Putamen (tissue), 1 donor: ENCODE data around the gene ACTG1.

Experiments used
- DNase-seq: peaks from one replicate; pipeline ENCODE4 v3.0.0-alpha.2; 2016; ENCODE audit warnings: low spot score

ACTG1 gene

GRCh38 chr17:81518113-81518784 is 5.7 kb upstream of the ACTG1 start:
- DNase-seq, result no peak

GRCh38 chr17:81517339-81518112 is 4.9 kb upstream of the ACTG1 start:
- no peak for DNase-seq

- no peak for DNase-seq
Measured at GRCh38 chr17:81517009-81517338, 4.4 kb upstream of the ACTG1 start.

DNA sequence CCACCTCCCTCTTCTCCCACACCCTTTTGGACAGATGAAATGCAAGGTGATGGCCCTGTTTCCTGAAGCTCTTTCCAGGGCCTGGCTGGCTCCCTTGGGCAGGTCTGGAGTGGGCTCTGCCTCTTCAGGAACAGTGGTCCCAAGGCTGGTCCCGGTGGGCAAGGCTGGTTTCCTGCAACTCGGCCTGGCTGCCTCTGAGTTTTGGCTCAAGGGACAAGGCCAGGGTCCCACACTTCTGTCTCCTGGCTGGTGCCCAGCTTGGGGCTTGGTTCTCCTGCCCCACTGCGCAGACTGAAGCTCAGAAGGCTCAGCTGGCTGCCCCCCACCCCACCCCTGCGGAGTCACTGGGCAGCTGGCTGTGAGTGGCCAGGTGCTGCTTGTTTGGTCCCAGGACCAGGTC is 3.8 kb upstream of the ACTG1 start:
- no peak for DNase-seq

DNA sequence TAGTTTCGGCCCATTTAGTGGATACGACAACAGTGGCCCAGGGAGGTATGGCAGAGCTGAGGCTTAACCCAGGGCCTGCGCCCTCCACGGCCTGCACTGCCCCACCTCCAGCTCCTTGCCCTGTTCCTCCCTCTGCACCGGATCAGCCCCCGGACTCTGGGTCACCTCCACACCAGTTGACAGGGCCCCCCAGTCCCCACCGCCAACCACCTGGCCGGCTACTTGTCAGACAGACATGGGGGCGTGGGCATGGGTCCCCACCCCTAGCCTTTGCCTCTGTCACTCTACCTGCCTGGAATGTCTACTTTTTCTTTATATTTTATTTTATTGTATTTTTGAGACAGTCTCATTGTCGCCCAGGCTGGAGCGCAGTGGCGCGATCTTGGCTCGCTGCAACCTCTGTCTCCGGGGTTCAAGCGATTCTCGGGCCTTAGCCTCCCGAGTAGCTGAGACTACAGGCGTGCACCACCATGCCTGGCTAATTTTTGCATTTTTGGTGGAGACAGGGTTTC is 3.0 kb upstream of the ACTG1 start:
- DNase-seq, result no peak

DNA sequence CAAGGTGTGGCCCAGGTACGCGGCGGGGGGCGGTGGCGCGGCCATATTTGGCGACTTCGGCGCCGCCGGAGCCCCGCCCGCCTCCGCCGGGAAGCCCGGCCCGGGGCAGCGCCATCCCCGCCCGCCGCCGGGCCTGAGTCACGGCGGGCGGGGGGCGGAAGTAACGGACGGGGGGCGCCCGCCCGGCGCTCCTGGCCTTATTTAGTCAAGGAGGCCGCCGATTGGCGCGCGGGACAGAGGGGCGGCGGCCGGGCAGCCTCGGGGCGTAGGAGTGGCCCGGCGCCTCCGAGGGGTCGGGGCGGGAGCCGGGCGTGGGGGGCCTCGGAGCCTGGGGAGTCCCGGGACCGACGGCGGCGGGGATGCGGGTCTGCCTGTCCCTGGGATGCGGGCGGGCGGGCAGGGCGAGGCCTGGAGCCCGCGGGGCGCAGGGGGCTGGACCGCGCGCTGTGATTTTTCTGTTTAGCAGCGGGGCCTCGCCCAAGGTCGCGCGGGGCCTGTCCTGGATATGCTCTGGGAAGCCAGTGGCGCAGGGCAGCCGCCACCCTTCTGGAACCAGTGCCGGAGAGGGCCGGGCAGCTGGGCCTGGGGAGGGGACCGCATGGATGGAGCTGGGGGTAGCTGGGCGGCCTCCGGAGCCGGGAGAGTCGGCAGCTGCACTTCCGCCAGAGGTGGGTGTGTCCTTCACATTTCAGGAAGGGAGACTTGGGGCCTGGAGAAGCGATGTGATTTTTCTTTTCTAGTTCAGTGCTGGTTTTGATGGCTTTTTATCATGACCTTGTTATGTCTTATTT is 2.3 kb upstream of the ACTG1 start:
- no peak for DNase-seq

DNA sequence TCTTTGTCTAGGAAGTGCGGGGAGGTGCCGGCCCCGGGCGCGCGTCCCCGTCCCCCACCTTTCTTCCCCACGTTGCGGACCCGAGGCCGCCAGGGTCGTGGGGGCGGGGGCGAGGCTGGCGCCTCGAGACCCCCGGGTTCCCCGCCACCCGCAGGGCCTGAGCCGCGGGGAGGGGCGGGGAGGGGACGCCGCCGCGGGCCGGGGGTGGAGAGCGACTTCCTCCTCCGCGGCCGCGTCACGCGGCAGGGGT is 1.8 kb upstream of the ACTG1 start:
- DNase-seq, result no peak

- no peak for DNase-seq
Measured at GRCh38 chr17:81513753-81514488, 1.3 kb upstream of the ACTG1 start.

DNA sequence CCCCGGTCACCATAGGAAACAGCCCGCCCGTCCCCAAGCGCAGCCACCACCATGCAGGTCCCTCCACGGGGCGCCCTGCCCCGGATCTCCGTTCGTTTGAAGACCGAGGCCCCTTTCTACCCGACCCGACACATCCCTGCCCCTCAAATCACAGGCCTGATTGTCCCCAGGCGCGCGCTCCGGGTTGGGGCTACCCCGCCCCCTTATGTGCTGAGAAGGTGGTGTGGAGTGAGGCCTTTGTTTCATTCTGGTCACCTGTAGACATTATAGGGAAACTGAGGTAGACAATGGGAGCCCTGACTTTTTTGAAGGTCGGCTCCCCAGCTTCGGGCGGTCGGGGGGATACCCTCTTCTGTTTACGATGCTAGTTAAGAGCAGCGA is 763 bp upstream of the ACTG1 start:
- no peak for DNase-seq

GRCh38 chr17:81511804-81512561 is 616 bp downstream of the ACTG1 start:
- DNase-seq, result no peak

DNA sequence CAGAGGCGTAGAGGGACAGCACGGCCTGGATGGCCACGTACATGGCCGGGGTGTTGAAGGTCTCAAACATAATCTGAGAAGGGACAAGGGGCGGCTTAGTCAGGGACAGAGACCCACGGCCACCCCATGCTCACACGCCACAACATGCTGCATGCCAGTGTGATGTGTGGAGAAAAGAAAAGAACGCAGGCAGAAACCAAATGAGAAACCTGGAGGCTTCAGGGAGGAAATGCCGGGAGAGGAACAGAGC is 1.1 kb downstream of the ACTG1 start:
- DNase-seq, result no peak

GRCh38 chr17:81510785-81511553 is 1.6 kb downstream of the ACTG1 start:
- no peak for DNase-seq

GRCh38 chr17:81509972-81510784 is 2.4 kb downstream of the ACTG1 start:
- no peak for DNase-seq

DNA sequence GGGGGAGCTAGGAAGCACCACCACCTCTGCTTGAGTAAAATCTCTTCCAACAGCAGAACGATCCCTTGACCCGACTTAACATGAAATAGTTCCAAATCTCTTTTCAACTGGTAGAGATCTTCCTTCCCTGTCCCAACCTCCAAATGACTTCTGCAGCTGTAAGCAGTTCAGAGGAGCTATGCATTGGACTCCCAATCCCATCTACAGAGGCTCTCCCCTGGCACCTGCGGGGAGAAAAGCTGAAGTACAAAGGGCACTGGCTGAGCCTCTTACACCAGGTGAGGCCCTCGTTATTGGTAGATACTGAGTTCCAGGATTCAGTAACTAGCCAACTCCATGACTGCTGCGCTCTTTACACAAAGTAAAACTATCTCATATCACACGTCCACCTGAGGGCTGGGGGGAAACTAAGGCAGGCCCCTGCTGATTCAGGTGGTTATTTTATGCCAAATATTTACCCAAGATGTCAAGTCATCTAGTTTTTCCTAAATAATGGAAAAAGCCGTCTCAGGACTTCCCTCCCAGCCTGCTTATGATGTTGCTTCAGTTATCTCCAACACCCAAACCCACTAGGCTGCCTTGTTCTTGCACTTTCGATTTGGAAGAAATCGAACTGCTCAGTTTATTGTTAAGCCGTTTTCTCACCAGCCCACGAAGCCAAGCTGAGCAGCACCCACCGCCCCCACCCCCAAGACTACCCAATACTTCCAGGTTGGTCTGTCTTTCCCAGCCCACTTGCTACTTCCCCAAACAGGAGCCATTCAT is 3.2 kb downstream of the ACTG1 start:
- DNase-seq, result no peak

GRCh38 chr17:81508639-81509206 is 3.9 kb downstream of the ACTG1 start:
- no peak for DNase-seq

- no peak for DNase-seq
Measured at GRCh38 chr17:81503619-81504018, 9.0 kb downstream of the ACTG1 start.

DNA sequence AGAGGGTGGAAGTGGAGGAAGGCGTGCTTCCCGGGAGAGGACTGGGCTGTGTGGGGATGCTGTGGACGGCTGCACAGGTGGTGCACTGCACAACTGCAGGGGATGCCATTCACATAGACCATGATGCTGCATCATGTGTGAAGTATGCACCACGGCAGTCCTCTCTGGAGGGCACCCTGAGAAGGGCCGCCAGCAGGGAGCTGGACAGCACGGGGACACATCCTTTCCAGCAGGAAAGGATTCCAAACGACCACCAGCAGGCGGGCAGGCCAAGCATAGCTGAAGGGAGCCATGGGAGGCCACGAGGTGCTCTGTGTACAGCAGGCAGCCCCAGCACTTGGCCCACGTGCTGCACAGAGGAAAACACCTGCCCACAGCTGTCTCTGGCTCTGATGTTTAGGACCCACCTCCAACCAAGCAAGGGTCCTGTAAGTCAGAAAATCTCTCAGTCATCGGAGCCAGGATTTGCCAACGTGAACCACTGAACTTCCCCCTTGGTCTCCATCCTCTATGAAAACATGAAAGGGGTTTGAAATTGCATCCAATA is 10.1 kb downstream of the ACTG1 start:
- no peak for DNase-seq

- DNase-seq, result no peak
Measured at GRCh38 chr17:81500047-81500446, 12.6 kb downstream of the ACTG1 start.

DNA sequence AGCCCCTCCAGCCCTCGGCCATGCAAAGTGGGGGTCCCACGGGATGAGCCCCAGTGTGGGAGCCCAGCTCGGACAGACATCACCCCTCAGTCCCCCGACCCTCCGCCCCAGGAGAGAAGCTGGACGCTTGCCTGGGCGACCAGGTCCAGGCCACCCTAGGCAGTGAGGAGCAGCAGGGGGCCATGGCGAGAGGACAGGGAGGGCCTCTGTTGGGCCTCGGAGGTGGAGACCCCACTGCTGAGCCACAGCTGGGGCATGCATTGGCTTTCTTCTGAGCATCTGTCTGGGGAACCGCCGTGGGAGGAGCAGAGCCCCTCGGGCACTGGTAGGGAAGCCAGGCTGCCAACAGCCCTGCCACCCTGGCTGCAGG is 13.0 kb downstream of the ACTG1 start:
- DNase-seq, result no peak
